Stimulated activated CD8-positive, alpha-beta memory T cell treated with anti-CD3 and anti-CD28 coated beads, Interleukin-15, amount 100 ng/mL, for 4 hours (primary cell): Measurements from ENCODE around the gene GRHPR.

Experiments
- DNase-seq, 2 donors: peaks; one replicate each; pipeline ENCODE4 v3.0.0-alpha.2; 2020; ENCODE audit warnings: low read depth in 2 of 2

The GRHPR gene

GRCh38 chr9:37398464-37399025, 24.0 kb upstream of the GRHPR start:
- DNase-seq: no peak

GRCh38 chr9:37399336-37399735, 23.2 kb upstream of the GRHPR start:
- no peak for DNase-seq

GRCh38 chr9:37404590-37404989, 17.9 kb upstream of the GRHPR start:
- DNase-seq: no peak

GRCh38 chr9:37405350-37405749, 17.1 kb upstream of the GRHPR start:
- no peak for DNase-seq

- no peak for DNase-seq
These were observed 16.6 kb upstream of the GRHPR start for GRCh38 chr9:37405764-37406380.

GRCh38 chr9:37406603-37407401, 15.7 kb upstream of the GRHPR start:
- DNase-seq: no peak

- DNase-seq: no peak
These were observed 15.0 kb upstream of the GRHPR start for GRCh38 chr9:37407468-37407867.

- peak; percentile 25 to 61 for DNase-seq
These were observed 13.4 kb upstream of the GRHPR start for GRCh38 chr9:37408933-37409710.

- DNase-seq: no peak
These were observed 12.1 kb upstream of the GRHPR start for GRCh38 chr9:37410354-37410861.

- DNase-seq: no peak
These were observed 11.3 kb upstream of the GRHPR start for GRCh38 chr9:37410969-37411785.

GRCh38 chr9:37412431-37413151, 9.9 kb upstream of the GRHPR start:
- no peak for DNase-seq

- no peak for DNase-seq
These were observed 9.2 kb upstream of the GRHPR start for GRCh38 chr9:37413311-37413710.

- no peak for DNase-seq
These were observed 8.0 kb upstream of the GRHPR start for GRCh38 chr9:37414503-37414943.

- peak; percentile 28 to 53 for DNase-seq
These were observed 7.3 kb upstream of the GRHPR start for GRCh38 chr9:37415011-37415719.

- DNase-seq: no peak
These were observed 5.2 kb upstream of the GRHPR start for GRCh38 chr9:37417252-37417803.

GRCh38 chr9:37417857-37418618, 4.5 kb upstream of the GRHPR start:
- DNase-seq: no peak

GRCh38 chr9:37419204-37419603, 3.3 kb upstream of the GRHPR start:
- DNase-seq: no peak

- no peak for DNase-seq
These were observed 2.0 kb upstream of the GRHPR start for GRCh38 chr9:37420271-37421215.
